ENCODE data around the gene SERHL2. TPM values are rescaled to one million over a fixed set of nuclear protein-coding genes. Genes with fewer than 3 reads are reported as not detected.
"Not testable (repeated sequence)": the region's sequence is repeated elsewhere in the genome, so short reads cannot be mapped to it uniquely, and the experiment has no call there.

Gene SERHL2
- total RNA-seq, 1 experiment from 2014 or later, result 0.61 TPM

GRCh38 chr22:42614312-42615091 is 60.7 kb downstream of the SERHL2 start, which contains the start of gene POLDIP3:
Gene POLDIP3 (minus strand): TSS chr22:42614883. CDS start chr22:42614857, 26 bp downstream.
- CTCF ChIA-PET, result interaction anchor here (0.6 to 1.0 kb wide), 2 partner anchors 242 to 1987 kb away, joined by 3 read pairs; partner anchors contain the start of gene ARFGAP3
- Histone ChIP-seq H3K9me3 (no peaks in the 10 kb centered on the region), H3K27me3 (replicated peaks; ENCODE audit: control insufficient read depth, insufficient read depth, low read length) (no peaks in the 10 kb centered on the region), H3K4me3 (ENCODE audit: low read depth, low read length) (peak within 1 kb of the TSS; percentile 55), H3K36me3 (ENCODE audit: control insufficient read depth, insufficient read depth, low read length) (no peaks in the 10 kb centered on the region; the same call in none of the 2 replicates), H3K4me1 (peaks cover 5% of the 10 kb centered on the region; the same call in 1 of the 2 replicates)
- intact Hi-C loops (cut with micrococcal nuclease; ENCODE audit: unreplicated experiment), result loop anchor here (1.0 to 10.0 kb wide), 2 partner anchors 81 to 540 kb away; partner anchors contain the start of genes NAGA, PHETA2 and SMDT1
- H3K27ac Mint-ChIP-seq (ENCODE audit: unreplicated experiment), result peak within 1 kb of the TSS; percentile 100
- H3K4me1 Mint-ChIP-seq (ENCODE audit: low read depth, unreplicated experiment), result peaks cover 8% of the 10 kb centered on the region
- no peaks in the 10 kb centered on the region for H3K27me3 Mint-ChIP-seq (ENCODE audit: insufficient read depth, unreplicated experiment)
- peak in 1 of 2 experiments; percentile 45 for TF ChIP-seq CTCF (IDR thresholded peaks at IDR 0.05; ENCODE audit: insufficient read depth in 1 of 2, low read depth in 1 of 2, low read length in 1 of 2, severe bottlenecking in 1 of 2, unreplicated experiment in 1 of 2)
- no TSS peak for BruUV-seq (replicated peaks)
- POLR2A ChIA-PET, result interaction anchor here (0.5 to 1.3 kb wide), 8 partner anchors 11 to 245 kb away, joined by 3 to 7 read pairs (median 4); partner anchors contain the start of gene CYB5R3
- H3K36me3 Mint-ChIP-seq (ENCODE audit: insufficient read depth, unreplicated experiment), result peaks cover 61% of the 10 kb centered on the region
- H3K9me3 Mint-ChIP-seq (ENCODE audit: unreplicated experiment), result no peaks in the 10 kb centered on the region
- peak; percentile 98 for DNase-seq
- H3K4me3 Mint-ChIP-seq (ENCODE audit: unreplicated experiment), result peak within 1 kb of the TSS; percentile 85

GRCh38 chr22:42615092-42615859 is 61.5 kb downstream of the SERHL2 start:
- H3K27me3 Mint-ChIP-seq (ENCODE audit: insufficient read depth, unreplicated experiment), result no peaks in the 10 kb centered on the region
- H3K27ac Mint-ChIP-seq (ENCODE audit: unreplicated experiment), result peak overlapping the region; percentile 100
- Histone ChIP-seq H3K27me3 (replicated peaks; ENCODE audit: control insufficient read depth, insufficient read depth, low read length) (no peaks in the 10 kb centered on the region), H3K4me1 (peaks cover 5% of the 10 kb centered on the region; the same call in 1 of the 2 replicates), H3K9me3 (no peaks in the 10 kb centered on the region), H3K4me3 (ENCODE audit: low read depth, low read length) (peak overlapping the region; percentile 21), H3K36me3 (ENCODE audit: control insufficient read depth, insufficient read depth, low read length) (peaks cover 3% of the 10 kb centered on the region)
- TSS peak; percentile 100 for BruUV-seq (replicated peaks)
- peak; percentile 95 to 98 for DNase-seq
- H3K9me3 Mint-ChIP-seq (ENCODE audit: unreplicated experiment), result no peaks in the 10 kb centered on the region
- ChIA-PET POLR2A (interaction anchor here (0.5 to 1.3 kb wide), 5 partner anchors 34 to 809 kb away, joined by 3 to 4 read pairs (median 3); partner anchors contain the start of gene CYB5R3), CTCF (interaction anchor here (1.0 kb wide), 1 partner anchor 241 kb away, joined by 3 read pairs; the partner anchor contains the start of gene ARFGAP3)
- no peak for TF ChIP-seq CTCF (IDR thresholded peaks at IDR 0.05; ENCODE audit: insufficient read depth in 1 of 2, low read depth in 1 of 2, low read length in 1 of 2, severe bottlenecking in 1 of 2, unreplicated experiment in 1 of 2)
- intact Hi-C loops (cut with micrococcal nuclease; ENCODE audit: unreplicated experiment), result loop anchor here (10.0 kb wide), 1 partner anchor 540 kb away; the partner anchor contains the start of genes NAGA, PHETA2 and SMDT1
- H3K36me3 Mint-ChIP-seq (ENCODE audit: insufficient read depth, unreplicated experiment), result peaks cover 60% of the 10 kb centered on the region
- peaks cover 8% of the 10 kb centered on the region for H3K4me1 Mint-ChIP-seq (ENCODE audit: low read depth, unreplicated experiment)
- H3K4me3 Mint-ChIP-seq (ENCODE audit: unreplicated experiment), result peak overlapping the region; percentile 85

- H3K4me3 ChIP-seq (ENCODE audit: low read depth, low read length), result peak overlapping the region; percentile 18
- H3K4me1 Mint-ChIP-seq (ENCODE audit: low read depth, unreplicated experiment); H3K9me3 Mint-ChIP-seq (ENCODE audit: unreplicated experiment); BruUV-seq (replicated peaks); H3K27me3 ChIP-seq (replicated peaks; ENCODE audit: control insufficient read depth, insufficient read depth, low read length); H3K4me1 ChIP-seq; H3K36me3 ChIP-seq (ENCODE audit: control insufficient read depth, insufficient read depth, low read length); H3K9me3 ChIP-seq; H3K27me3 Mint-ChIP-seq (ENCODE audit: insufficient read depth, unreplicated experiment); DNase-seq; CTCF ChIA-PET: not testable (repeated sequence)
- Mint-ChIP-seq H3K36me3 (ENCODE audit: insufficient read depth, unreplicated experiment) (peaks cover 56% of the 10 kb centered on the region), H3K4me3 (ENCODE audit: unreplicated experiment) (peak overlapping the region; percentile 85), H3K27ac (ENCODE audit: unreplicated experiment) (peak overlapping the region; percentile 100)
- POLR2A ChIA-PET, result interaction anchor here (0.5 to 1.1 kb wide), 2 partner anchors 33 to 808 kb away, joined by 3 read pairs; partner anchors contain the start of gene CYB5R3
- intact Hi-C loops (cut with micrococcal nuclease; ENCODE audit: unreplicated experiment), result loop anchor here (10.0 kb wide), 1 partner anchor 541 kb away; the partner anchor contains the start of genes NAGA, PHETA2 and SMDT1
These were observed 62.1 kb downstream of the SERHL2 start for GRCh38 chr22:42615860-42616175.
